Endometrium (tissue), 2 donors: ENCODE data around the gene DLK1.

ENCODE experiments used
- FAIRE-seq: peaks from 2 replicates; lab custom pipeline; 2012; peaks lifted over from hg19 to GRCh38; lab: Jason Lieb, UNC
- donor health status: control.
- donor health status: control.

Gene DLK1

DNA sequence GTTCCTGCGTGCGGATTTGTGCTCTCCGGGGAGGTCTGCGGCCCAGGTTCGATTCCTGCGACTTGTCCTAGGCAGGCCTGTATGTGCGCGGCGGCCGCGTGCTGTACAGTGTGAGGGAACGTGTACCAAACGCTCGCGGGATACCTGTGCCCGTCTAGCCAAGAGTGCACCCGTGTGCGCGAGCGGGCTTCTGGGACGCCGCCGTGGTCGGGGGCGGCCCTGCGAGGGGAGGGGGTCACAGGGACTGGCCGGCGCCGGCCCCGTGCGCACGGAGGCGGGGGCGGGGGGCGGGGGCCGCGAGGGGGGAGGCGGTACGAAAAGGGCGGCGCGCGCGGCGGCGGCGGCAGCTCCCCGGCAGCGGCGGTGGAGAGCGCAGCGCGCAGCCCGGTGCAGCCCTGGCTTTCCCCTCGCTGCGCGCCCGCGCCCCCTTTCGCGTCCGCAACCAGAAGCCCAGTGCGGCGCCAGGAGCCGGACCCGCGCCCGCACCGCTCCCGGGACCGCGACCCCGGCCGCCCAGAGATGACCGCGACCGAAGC lies at the start of gene DLK1:
Gene DLK1 (plus strand): TSS at position 343 of the 536 bp plus-strand sequence. CDS start 177 bp downstream, at position 520.
- FAIRE-seq, result no peak

- no peak for FAIRE-seq
Observed at GRCh38 chr14:100677152-100677551, 49.5 kb upstream of the DLK1 start.

- FAIRE-seq, result no peak
Observed at GRCh38 chr14:100677554-100678468, 48.9 kb upstream of the DLK1 start.

DNA sequence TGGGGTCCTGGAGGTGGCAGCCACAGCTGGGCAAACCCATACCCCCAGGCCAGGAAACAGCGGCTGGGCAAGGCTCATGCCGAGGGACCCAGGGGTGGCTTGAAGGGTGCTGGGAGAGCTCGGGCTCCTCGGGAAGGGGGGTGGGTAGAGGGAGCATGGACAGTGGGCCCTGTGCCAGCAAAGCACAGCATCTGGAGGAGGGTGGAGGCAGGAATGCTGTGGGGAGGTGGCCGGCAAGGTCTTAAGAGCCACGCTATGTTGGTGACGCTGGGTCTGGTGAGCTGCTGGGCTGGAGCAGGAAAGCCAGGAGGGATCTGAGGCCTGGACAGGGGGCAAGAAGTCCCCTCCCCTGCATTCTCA lies 48.2 kb upstream of the DLK1 start:
- no peak for FAIRE-seq

DNA sequence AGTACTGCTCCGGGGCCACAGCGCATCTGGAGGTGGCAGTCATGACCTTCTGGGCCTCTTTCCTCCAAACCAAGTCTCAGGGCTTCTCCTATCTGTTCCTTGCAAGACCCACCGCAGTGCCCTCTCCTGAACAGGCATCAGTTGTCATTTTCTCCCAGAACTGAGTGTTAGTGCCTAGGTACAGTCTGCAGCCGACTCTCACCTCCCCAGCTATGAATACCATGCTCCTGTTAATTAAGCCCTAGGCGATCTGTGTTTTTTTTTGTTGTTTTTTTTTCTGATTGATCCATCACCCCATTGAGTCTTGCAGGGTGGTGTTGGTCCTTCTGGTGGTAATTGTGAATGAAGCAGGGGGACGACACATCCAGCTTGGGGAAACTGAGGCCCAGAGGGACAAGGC lies 47.5 kb upstream of the DLK1 start:
- FAIRE-seq, result no peak

DNA sequence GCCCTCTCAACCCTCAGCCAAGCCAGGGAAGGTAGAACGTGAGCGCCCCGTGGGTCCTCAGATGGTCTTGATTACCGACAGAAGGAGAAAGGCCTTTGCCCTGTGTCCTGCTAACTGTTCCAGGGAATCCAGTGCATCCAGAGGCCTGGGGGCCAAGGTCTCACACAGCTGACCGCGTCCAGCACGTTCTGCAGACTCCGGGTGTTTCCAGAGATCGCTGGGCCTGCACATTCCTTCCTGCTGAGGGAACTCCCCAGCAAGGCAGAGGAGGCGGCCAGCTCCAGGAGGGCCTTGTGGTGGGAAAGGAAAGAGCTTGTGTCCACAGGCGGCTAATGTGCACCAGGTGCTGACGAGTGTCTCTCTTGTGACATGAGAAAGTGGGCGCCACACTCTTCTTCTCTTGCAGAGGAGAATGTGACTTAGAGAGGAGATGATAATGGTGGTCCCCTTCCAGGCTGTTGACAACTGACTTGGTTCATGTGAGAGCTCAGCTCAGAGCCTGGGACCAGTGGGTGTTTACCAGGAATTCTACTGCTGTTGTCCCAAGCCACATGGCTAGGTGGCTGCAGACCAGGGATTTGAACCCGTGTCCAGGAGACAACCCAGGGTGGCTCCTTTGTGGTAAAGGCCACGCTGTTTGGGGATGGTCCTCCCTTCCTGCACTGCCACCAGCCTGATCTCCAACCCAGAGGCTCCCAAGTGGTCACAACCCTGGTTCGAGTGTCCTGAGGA lies 46.8 kb upstream of the DLK1 start:
- FAIRE-seq, result no peak

DNA sequence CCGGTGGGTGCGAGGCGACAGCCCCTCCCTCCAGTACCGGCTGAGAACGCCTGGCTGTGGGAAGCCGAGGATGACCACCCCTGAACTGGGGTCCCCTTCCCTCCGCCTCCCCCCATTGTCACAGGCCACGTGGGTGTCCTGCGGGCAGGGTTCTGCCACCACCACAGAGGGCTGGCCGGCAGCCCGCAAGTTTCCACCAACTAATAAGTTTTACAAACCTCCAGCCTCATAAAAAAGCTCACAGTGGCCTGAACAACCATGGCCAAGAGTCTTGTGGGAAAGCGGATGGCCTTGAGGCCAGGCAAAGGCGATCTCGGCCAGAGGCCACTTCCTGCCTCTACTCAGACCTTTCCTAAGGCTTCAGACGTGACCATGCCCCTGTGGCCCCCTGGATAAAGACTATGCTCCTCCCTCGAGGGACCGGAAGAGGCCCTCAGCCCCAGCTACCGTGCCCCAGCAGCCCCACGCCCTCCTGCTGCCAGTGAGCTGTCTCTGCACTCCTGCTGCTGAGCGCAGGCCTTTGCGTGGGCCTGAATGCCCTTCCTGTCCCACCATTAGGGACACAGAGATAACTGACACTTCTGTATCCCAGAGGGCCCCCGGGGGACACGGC lies 46.1 kb upstream of the DLK1 start:
- no peak for FAIRE-seq

GRCh38 chr14:100681111-100681510 lies 45.6 kb upstream of the DLK1 start:
- FAIRE-seq, result no peak

DNA sequence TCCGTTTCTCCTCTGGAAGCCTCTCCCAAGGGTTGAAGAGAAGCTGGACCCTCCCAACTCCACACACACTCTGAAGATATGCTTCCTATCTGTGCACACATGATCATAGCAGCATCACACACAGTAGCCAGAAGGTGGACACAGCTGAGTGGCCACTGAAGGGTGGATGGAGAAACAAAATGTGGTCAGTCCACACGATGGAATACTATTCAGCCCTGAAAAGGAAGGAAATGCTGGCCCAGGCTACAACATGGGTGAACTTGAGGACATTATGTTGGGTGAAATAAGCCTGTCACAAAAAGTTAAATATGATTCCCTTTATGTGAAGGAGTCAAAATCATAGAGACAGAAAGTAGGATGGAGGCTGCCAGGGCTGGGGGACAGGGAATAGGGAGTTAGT lies 43.9 kb upstream of the DLK1 start:
- FAIRE-seq, result no peak

- FAIRE-seq, result no peak
Observed at GRCh38 chr14:100683578-100683977, 43.1 kb upstream of the DLK1 start.

DNA sequence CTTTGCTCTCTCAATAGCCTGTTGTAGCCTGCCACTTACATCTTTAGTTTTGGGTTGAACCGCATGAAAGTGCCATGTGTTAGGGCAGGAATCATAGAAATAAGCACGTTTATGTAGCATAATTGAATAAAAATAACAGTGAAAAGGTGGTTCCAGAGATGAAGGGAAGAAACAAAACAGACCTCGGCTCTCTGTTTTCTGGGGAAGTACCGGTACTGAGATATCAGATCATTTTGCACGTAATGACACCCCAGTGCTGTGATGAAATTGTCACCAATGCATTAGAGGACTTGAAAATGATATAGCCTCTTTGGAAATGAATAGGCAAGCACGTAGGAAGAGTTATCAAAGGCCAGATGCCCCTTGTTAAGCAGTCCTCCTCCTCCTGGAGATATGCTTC lies 42.5 kb upstream of the DLK1 start:
- no peak for FAIRE-seq

DNA sequence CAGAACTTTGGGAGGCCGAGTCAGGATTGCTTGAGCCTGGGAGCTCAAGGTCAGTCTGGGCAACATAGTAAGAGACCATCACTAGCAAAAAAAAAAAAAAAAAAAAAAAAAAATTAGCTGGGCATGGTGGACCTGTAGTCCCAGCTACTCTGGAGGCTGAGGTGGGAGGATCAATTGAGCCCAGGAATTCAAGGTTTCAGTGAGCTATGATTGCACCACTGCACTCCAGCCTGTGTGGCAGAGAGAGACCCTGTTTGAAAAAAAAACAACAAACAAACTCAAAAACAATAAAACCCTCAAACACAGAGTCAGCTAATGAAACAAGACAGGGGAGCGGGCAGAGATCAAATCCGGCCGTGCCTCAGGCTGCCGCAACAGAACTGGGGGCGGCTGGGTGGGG lies 41.7 kb upstream of the DLK1 start:
- no peak for FAIRE-seq

DNA sequence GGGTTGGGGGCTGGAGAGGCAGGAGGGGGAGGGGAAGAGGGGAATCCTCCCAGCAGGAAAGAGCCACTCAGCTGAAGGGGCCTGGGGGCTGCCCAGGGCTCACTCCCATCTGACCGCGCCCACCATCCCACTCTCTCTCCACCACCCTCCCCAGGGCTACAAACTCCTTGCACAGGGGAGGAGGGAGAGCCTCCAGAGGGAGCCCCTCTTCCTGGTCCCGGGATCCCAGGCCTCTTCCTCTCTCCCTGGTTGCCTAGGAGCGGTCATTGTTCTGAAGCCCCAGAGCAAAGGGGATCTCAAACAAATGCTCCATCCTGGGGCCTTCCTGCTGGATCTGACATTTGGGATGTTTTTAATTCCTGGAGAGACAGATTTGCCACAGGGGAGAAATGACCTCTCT lies 39.8 kb upstream of the DLK1 start:
- FAIRE-seq, result no peak

DNA sequence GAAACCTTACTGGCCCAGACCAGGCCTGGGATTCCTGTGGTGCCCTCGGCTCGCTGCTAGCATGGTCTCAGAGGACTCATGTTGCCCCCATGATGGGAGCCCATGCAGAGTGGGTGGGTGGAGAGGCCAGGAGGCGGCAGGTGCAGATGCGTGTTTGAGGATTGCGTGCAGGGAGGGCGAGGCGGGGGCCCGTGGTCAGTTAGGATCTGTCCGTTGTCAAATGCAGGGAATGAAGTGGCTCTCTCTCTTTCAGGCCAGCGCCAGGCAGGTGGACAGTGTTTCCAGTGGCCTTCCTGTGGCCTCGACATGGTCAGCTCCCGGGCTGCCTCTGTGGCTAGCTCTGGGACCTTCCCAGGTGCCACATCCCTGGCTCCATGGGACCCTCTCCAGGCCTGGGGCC lies 39.3 kb upstream of the DLK1 start:
- FAIRE-seq, result no peak

GRCh38 chr14:100688051-100688450 lies 38.6 kb upstream of the DLK1 start:
- no peak for FAIRE-seq

GRCh38 chr14:100688598-100689461 lies 37.9 kb upstream of the DLK1 start:
- no peak for FAIRE-seq

- FAIRE-seq, result no peak
Observed at GRCh38 chr14:100690672-100691071, 36.0 kb upstream of the DLK1 start.

GRCh38 chr14:100691395-100692056 lies 35.2 kb upstream of the DLK1 start:
- no peak for FAIRE-seq

GRCh38 chr14:100692256-100692655 lies 34.4 kb upstream of the DLK1 start:
- FAIRE-seq, result no peak

DNA sequence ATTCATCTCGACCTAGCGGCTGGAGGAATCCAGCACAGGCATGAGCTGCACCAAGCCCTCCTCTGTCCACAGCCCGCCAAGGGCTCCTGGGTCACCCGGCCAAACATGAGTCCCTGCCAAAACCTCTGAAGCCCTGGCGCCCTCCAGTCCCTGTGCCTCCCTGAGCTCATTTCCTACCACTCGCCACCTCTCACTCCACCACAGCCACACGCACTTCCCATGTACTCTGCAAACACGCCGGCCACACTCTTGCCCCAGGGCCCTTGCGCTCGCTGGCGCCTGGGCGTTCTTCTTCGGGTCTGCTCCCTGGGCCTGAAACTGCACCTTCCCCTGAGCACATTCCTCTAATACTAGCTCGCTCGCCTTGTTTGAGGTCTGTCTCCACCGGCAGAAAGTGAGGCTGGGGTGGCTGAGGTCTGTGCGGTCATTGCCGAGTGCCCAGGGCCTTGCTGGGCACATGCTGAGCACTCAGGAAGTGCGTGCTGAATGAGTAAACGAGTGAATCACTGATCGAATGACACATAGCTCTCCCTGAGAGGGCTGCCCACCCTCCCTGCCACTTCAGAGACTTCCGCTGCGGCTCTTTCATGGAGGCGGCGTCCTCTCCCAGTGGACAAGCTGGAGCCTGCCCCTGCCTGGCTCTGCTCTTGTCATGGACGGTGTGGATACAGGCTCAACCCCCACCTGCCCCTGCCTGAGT lies 33.7 kb upstream of the DLK1 start:
- no peak for FAIRE-seq
